Left forelimb (tissue), 1 donor: ENCODE data around the gene PES1.
"Not testable (repeated sequence)": the region's sequence is repeated elsewhere in the genome, so short reads cannot be mapped to it uniquely, and the experiment has no call there.

ENCODE experiments used
- DNase-seq: peaks from one replicate; pipeline ENCODE4 v3.0.0-alpha.2; 2018; ENCODE audit warnings: low spot score

PES1 gene

GRCh38 chr22:30552719-30553118 is 39.0 kb downstream of the PES1 start:
- no peak for DNase-seq

GRCh38 chr22:30551813-30552212 is 39.9 kb downstream of the PES1 start:
- DNase-seq, result not testable (repeated sequence)

- DNase-seq, result no peak
Measured at GRCh38 chr22:30547188-30547587, 44.5 kb downstream of the PES1 start.

GRCh38 chr22:30546616-30547015 is 45.1 kb downstream of the PES1 start, which contains the start of gene SEC14L6:
Gene SEC14L6, minus strand, starts transcription at chr22:30546741. Its CDS starts 59 bp downstream, at chr22:30546682.
- DNase-seq, result no peak

- DNase-seq, result no peak
Measured at GRCh38 chr22:30542811-30543188, 48.9 kb downstream of the PES1 start.

- no peak for DNase-seq
Measured at GRCh38 chr22:30541961-30542810, 49.5 kb downstream of the PES1 start.

GRCh38 chr22:30541511-30541910 is 50.2 kb downstream of the PES1 start:
- not testable (repeated sequence) for DNase-seq

GRCh38 chr22:30539368-30539767 is 52.3 kb downstream of the PES1 start:
- DNase-seq, result no peak

GRCh38 chr22:30538280-30538679 is 53.4 kb downstream of the PES1 start:
- DNase-seq, result no peak

GRCh38 chr22:30537083-30537731 is 54.5 kb downstream of the PES1 start:
- no peak for DNase-seq

GRCh38 chr22:30535182-30535581 is 56.5 kb downstream of the PES1 start:
- DNase-seq, result no peak

- DNase-seq, result no peak
Measured at GRCh38 chr22:30531651-30532608, 59.8 kb downstream of the PES1 start.

GRCh38 chr22:30526656-30527055 is 65.1 kb downstream of the PES1 start:
- no peak for DNase-seq
